Activated CD4-positive, alpha-beta T cell treated with anti-CD3 and anti-CD28 coated beads, Interleukin-2, amount 10 ng/mL, durations not matched to agents 7 days and 5 days (primary cell): ENCODE results near the gene CHRNA3. TPM values are rescaled to one million over a fixed set of nuclear protein-coding genes. Genes with fewer than 3 reads are reported as not detected.
"Not testable (repeated sequence)": the region's sequence is repeated elsewhere in the genome, so short reads cannot be mapped to it uniquely, and the experiment has no call there.

Experiments used
- CTCF ChIA-PET: fragments of 350-600 bp; sonication (Branson Sonifier 250); formaldehyde crosslinking; loops from one replicate; lab custom pipeline; 2021; ENCODE audit warnings: antibody characterized with exemption; lab: Charles Lee
- POLR2A ChIA-PET: fragments of 350-600 bp; sonication (Branson Sonifier 250); formaldehyde crosslinking; loops from one replicate; lab custom pipeline; 2021; ENCODE audit warnings: antibody characterized with exemption; lab: Charles Lee
- DNase-seq: peaks from one replicate; pipeline ENCODE4 v3.0.0-alpha.2; 2020
- H3K27ac Mint-ChIP-seq: one replicate; pipeline ENCODE4 v1.8.0; 2021; ENCODE audit warnings: mild to moderate bottlenecking, moderate library complexity, mixed read lengths
- H3K27me3 Mint-ChIP-seq: one replicate; pipeline ENCODE4 v1.8.0; 2021; ENCODE audit warnings: mixed read lengths
- H3K36me3 Mint-ChIP-seq: one replicate; pipeline ENCODE4 v1.8.0; 2021; ENCODE audit warnings: low read depth, mixed read lengths
- H3K4me1 Mint-ChIP-seq: one replicate; pipeline ENCODE4 v1.8.0; 2021; ENCODE audit warnings: mixed read lengths
- H3K4me3 Mint-ChIP-seq: one replicate; pipeline ENCODE4 v1.8.0; 2021; ENCODE audit warnings: mild to moderate bottlenecking, moderate library complexity, mixed read lengths
- H3K9me3 Mint-ChIP-seq: one replicate; pipeline ENCODE4 v1.8.0; 2021; ENCODE audit warnings: mixed read lengths
- total RNA-seq, 2 experiments: library from RNA; stranded (reverse); gene quantifications; one replicate each; pipeline ENCODE4 v1.2.3, GENCODE V29; 2021

CHRNA3 gene
- total RNA-seq, 2 experiments from 2014 or later = not detected

DNA sequence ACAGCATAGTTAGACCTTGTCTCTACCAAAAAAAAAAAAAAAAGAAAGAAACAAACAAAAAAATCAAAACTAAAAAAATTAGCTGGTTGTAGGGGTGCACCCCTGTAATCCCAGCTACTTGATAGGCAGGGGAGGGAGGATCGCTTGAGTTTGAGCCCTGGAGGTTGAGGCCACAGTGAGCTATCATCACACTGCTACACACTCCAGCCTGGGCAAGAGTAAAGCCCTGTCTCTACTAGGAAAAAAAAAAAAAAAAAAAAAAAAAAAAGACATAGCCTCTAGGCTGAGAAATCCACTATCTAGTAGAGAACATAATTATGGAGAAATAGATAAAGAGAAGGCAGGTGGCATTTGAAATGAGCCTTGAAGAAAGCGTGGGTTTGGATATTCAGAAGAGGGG is 57.7 kb downstream of the CHRNA3 start:
- ChIA-PET CTCF (interaction anchor here (1.3 kb wide), 1 partner anchor 35 kb away, joined by 3 read pairs; no protein-coding TSS in a partner anchor), POLR2A (no interaction called here)
- Mint-ChIP-seq H3K4me1 (peaks cover 26% of the 10 kb centered on the region), H3K27ac (no peak overlapping the region), H3K36me3 (no peaks in the 10 kb centered on the region), H3K27me3 (peaks cover 28% of the 10 kb centered on the region), H3K9me3 (no peaks in the 10 kb centered on the region), H3K4me3 (no peak overlapping the region)
- no peak for DNase-seq

DNA sequence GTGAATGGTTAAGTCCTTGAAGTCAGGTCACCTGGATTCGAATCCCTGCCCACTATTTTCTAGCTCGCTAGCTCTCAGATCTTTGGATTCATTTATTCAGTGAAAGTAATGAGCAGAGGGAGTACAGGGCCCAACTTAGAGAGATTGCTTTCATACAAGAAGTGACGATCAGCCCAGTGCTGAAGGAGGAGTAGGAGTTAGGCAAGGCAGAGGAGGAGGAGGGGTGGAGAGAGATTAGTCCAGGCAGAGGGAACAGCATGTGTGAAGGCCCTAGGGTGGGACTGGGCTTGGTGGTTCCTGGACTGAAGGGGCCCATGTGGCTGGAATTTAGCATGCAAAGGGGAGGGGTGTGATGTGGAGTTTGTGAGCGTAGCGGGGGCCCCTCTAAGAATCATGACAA is 59.3 kb downstream of the CHRNA3 start:
- DNase-seq = no peak
- Mint-ChIP-seq H3K27ac (no peak overlapping the region), H3K4me3 (no peak overlapping the region), H3K27me3 (peaks cover 20% of the 10 kb centered on the region), H3K9me3 (no peaks in the 10 kb centered on the region), H3K36me3 (no peaks in the 10 kb centered on the region), H3K4me1 (peaks cover 21% of the 10 kb centered on the region)
- ChIA-PET POLR2A (no interaction called here), CTCF (no interaction called here)

DNA sequence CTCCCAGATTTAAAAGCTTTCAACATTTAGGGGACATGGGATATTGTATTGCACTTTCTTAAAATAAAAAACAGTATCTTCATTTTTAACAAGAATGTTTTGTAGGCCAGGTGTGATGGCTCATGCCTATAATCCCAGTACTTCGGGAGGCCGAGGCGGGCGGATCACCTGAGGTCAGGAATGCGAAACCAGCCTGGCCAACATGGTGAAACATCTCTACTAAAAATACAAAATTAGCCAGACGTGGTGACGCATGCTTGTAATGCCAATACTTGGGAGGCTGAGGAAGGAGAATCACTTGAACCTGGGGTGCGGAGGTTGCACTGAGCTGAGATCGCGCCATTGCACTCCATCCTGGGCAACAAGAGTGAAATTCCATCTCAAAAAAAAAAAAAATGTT is 60.6 kb downstream of the CHRNA3 start:
- H3K27ac Mint-ChIP-seq, CTCF ChIA-PET, DNase-seq, H3K36me3 Mint-ChIP-seq, H3K9me3 Mint-ChIP-seq, POLR2A ChIA-PET, H3K4me3 Mint-ChIP-seq: not testable (repeated sequence)
- Mint-ChIP-seq H3K4me1 (peaks cover 12% of the 10 kb centered on the region), H3K27me3 (peaks cover 13% of the 10 kb centered on the region)

DNA sequence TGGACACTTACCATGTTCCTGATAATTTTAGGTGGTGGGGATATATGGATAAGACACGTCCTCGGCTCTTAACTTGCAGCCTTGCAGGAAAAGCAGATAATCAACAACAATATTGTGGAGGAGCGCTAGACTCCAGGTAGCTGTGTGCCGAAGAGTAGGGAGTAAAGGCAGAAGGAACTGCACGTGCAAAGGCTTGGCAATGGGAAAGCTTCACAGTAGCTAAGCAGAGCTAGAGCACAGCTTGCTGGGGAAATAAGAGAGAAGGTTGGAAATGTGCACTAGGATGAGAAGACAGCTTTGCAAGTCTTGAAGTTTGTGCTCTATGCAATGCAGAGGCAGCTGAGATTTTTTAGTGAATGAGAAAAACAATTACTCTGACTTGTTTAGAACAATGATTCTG is 68.2 kb downstream of the CHRNA3 start:
- H3K9me3 Mint-ChIP-seq = no peaks in the 10 kb centered on the region
- ChIA-PET POLR2A (interaction anchor here (0.6 to 0.8 kb wide), 2 partner anchors 13 to 187 kb away, joined by 3 to 4 read pairs; partner anchors contain the start of gene CHRNA5), CTCF (interaction anchor here (1.0 to 1.5 kb wide), 2 partner anchors 12 kb away, joined by 3 to 5 read pairs; partner anchors contain the start of gene PSMA4)
- no peak for DNase-seq
- H3K4me3 Mint-ChIP-seq = no peak overlapping the region
- peaks cover 29% of the 10 kb centered on the region for H3K36me3 Mint-ChIP-seq
- no peak overlapping the region for H3K27ac Mint-ChIP-seq
- no peaks in the 10 kb centered on the region for H3K27me3 Mint-ChIP-seq
- no peaks in the 10 kb centered on the region for H3K4me1 Mint-ChIP-seq

DNA sequence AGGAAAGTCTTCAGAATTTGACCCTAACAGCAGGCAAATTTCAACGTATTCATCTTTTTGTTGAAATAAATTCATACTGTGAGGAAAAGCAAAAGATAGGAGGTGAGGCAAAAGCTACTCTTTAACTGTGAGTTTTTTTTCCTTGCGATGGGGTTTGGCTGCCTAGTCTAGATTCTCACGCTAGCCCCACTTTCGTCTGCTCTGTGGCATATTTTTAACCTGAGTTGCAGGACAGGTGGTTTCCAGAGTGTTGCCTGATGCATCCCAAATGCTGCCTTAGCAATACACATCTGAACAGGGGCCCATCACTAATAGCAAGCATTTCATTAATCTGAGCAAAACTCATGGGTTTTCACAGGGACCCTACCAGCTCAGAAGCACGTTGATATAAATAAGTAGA is 68.9 kb downstream of the CHRNA3 start:
- no peak overlapping the region for H3K4me3 Mint-ChIP-seq
- H3K36me3 Mint-ChIP-seq = peaks cover 31% of the 10 kb centered on the region
- no peaks in the 10 kb centered on the region for H3K4me1 Mint-ChIP-seq
- ChIA-PET CTCF (interaction anchor here (0.7 to 1.0 kb wide), 2 partner anchors 13 to 37 kb away, joined by 3 read pairs; no protein-coding TSS in a partner anchor), POLR2A (interaction anchor here (0.8 kb wide), 1 partner anchor 186 kb away, joined by 4 read pairs; no protein-coding TSS in a partner anchor)
- H3K9me3 Mint-ChIP-seq = no peaks in the 10 kb centered on the region
- no peak for DNase-seq
- H3K27me3 Mint-ChIP-seq = no peaks in the 10 kb centered on the region
- H3K27ac Mint-ChIP-seq = no peak overlapping the region

DNA sequence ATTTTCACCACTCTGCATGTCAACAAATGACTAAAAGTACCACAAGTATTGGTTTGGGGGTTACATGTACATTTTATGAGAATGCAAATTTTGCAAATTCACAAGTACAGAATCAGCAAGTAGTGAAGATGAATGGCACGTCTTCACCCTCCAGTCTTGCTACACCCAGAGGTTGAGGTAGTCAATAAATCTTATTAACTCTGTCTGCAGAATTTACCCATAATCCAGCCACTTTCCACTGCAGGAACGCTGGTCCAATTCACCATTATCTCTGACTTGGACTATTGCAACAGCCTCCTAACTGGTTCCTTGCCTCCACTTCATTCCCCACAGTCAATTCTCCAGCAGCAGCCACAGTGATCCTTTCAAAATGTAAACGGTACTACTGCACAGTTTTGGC is 70.0 kb downstream of the CHRNA3 start:
- DNase-seq = no peak
- ChIA-PET CTCF (no interaction called here), POLR2A (no interaction called here)
- Mint-ChIP-seq H3K27ac (no peak overlapping the region), H3K4me3 (no peak overlapping the region), H3K4me1 (no peaks in the 10 kb centered on the region), H3K36me3 (peaks cover 40% of the 10 kb centered on the region), H3K9me3 (no peaks in the 10 kb centered on the region), H3K27me3 (no peaks in the 10 kb centered on the region)

DNA sequence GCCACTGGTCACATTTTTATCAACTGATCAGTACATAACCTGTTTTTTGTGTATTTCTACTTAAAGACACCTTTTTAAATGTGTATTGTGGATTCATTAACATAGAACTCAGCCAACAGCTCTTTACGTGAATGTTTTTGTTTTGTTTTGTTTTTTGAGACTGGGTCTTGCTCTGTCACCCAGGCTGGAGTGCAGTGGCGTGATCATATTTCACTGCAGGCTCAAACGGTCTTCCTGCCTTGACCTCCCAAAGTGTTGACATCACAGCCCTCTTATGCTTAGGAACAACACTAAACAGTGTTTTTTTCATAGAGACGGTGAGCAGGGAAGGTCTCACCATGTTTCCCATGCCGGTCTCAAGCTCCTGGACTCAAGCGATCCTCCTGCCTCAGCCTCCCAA is 70.6 kb downstream of the CHRNA3 start:
- H3K4me1 Mint-ChIP-seq = peaks cover 3% of the 10 kb centered on the region
- peaks cover 46% of the 10 kb centered on the region for H3K36me3 Mint-ChIP-seq
- ChIA-PET POLR2A (no interaction called here), CTCF (no interaction called here)
- H3K9me3 Mint-ChIP-seq = no peaks in the 10 kb centered on the region
- no peak for DNase-seq
- no peaks in the 10 kb centered on the region for H3K27me3 Mint-ChIP-seq
- H3K27ac Mint-ChIP-seq = no peak overlapping the region
- no peak overlapping the region for H3K4me3 Mint-ChIP-seq

Other genes with a start within 250 kb of the CHRNA3 start
- 10 to 100 TPM; 52.9 to 57.2 TPM for gene IREB2, start 182.8 kb downstream of the CHRNA3 start, total RNA-seq
- gene HYKK, start 113.4 kb downstream of the CHRNA3 start, total RNA-seq = 1 to 10 TPM; 3.7 to 4.7 TPM
- gene PSMA4, start 80.6 kb downstream of the CHRNA3 start, total RNA-seq = 100 to 1,000 TPM; 255 to 259 TPM
- gene CHRNA5, start 55.5 kb downstream of the CHRNA3 start, total RNA-seq = 1 to 10 TPM; 2.4 to 4.0 TPM
- not detected for gene CHRNB4, start 20.2 kb upstream of the CHRNA3 start, total RNA-seq
- under 1 TPM; 0.10 to 0.12 TPM for gene ADAMTS7, start 190.5 kb upstream of the CHRNA3 start, total RNA-seq